ENCODE measurements around the gene CYP2W1. TPM values are rescaled to one million over a fixed set of nuclear protein-coding genes. Genes with fewer than 3 reads are reported as not detected.

Gene CYP2W1
- total RNA-seq, 2 donors from 2014 or later = not detected

DNA sequence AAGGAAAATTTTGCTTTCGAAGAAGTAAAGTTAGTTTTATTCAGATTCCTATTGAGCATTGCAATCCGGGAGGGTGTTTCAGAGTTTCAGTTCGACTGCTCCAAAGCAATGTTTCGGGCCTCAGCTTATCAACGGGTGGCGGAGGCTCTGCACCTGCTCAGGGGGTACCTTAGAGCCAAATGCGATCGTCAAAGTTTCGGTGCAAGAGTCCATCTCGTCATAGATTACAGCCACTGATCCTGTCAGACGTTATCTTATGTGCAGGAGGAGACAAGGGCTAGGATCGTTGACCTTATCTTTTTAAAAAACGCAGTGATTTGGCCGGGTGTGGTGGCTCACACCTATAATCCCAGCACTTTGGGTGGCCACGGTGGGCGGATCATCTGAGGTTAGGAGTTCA is 3.8 kb upstream of the CYP2W1 start:
- Mint-ChIP-seq H3K4me3 (no peak overlapping the region), H3K27me3 (no peaks in the 10 kb centered on the region), H3K27ac (no peak overlapping the region), H3K4me1 (no peaks in the 10 kb centered on the region), H3K36me3 (ENCODE audit: low read depth) (peaks cover 8% of the 10 kb centered on the region), H3K9me3 (no peaks in the 10 kb centered on the region)
- ATAC-seq (replicated peaks) = no peak

DNA sequence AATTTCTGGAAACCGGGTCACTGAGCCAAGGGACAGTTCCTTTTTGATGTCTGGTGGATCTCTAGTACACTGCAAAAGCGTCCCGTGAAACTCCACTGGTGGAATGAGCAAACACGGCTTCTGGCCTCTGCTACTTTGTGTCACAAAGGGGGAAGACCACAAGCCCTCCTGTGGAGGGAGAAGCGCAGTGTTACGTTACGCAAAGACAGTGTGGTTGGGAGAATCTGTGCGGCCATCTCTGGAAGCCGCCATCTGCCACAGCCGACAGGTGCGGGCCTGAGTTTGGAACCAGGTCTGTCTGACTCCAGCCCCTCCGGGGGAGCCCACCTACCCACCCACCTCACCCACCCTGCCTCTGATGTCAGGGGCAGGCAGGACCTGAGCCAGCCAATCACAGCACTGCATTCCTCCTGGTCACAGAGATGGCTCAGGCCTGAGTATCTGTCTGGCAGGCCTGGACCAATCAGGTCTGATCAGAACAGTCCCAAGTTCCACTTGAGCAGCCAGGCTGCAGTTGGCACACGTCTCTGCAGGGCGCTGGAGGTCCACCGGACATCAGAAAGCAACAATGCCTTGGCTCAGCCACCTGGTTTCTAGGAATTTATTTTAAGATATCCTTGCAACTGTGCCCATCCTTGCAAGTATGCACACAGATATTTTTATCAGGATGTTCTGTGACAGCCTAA is 3.0 kb upstream of the CYP2W1 start:
- no peak overlapping the region for H3K27ac Mint-ChIP-seq
- no peaks in the 10 kb centered on the region for H3K36me3 Mint-ChIP-seq (ENCODE audit: low read depth)
- ATAC-seq (replicated peaks) = no peak
- H3K4me3 Mint-ChIP-seq = no peak overlapping the region
- no peaks in the 10 kb centered on the region for H3K4me1 Mint-ChIP-seq
- H3K27me3 Mint-ChIP-seq = no peaks in the 10 kb centered on the region
- H3K9me3 Mint-ChIP-seq = no peaks in the 10 kb centered on the region

DNA sequence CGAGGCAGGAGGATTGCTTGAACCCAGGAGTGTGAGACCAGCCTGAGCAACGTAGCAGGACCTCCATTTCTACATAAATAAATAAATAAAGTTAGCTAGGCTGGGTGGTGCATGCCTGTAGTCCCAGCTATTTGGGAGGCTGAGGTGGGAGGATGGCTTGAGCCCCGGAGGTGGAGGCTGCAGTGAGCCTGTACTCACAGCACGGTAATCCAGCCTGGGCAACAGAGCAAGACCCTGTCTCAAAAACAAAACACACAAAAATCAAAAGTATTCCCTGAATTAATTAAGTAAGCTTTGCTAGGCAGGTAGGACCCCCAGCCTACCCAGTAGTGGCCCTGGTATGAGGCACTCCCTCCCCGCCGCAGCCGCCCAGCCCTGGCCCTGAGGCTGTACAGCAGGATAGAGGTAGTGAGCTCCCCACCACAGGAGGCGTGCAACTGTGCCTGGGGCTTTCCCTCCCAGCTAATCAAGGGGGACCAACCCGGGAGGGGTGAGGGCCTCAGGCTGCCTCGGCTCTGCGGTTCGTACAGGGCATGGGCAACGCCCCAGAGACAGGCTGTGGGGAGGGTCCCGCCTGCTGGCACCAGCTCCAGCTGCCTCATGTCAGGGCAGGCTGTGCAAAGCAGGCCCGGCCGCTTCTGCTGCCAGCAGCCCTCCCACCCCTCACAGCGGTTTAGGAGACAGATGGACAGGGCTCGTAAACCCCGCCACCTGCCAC is 1.0 kb upstream of the CYP2W1 start:
- H3K4me3 Mint-ChIP-seq = no peak overlapping the region
- peaks cover 3% of the 10 kb centered on the region for H3K27me3 Mint-ChIP-seq
- ATAC-seq (replicated peaks) = no peak
- H3K27ac Mint-ChIP-seq = no peak overlapping the region
- H3K9me3 Mint-ChIP-seq = no peaks in the 10 kb centered on the region
- H3K4me1 Mint-ChIP-seq = no peaks in the 10 kb centered on the region
- no peaks in the 10 kb centered on the region for H3K36me3 Mint-ChIP-seq (ENCODE audit: low read depth)

DNA sequence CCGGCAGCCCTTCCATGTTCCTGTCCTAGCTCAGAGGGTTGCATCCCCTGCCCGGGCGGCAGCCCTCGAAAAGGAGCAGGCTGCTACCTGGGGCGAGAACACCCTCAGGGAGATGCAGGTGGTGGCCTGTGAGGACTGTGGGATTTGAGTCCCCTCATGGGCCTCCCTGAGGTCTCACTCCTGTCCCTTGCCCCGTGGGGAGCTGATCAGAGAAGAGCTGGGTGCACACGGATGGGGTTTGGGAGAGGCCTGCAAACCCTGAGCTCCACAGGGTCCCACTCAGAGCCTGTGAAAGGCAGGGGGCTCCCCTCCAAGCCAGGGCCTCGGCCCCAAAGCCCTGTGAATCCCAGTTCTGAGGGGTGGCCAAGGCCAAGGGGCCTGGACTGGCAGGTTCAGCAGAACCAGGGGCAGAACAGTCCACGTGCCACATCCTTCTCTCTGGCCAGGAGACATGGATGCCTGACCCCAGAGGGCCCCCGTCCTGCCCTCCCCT is 424 bp upstream of the CYP2W1 start:
- Mint-ChIP-seq H3K4me3 (no peak overlapping the region), H3K36me3 (ENCODE audit: low read depth) (no peaks in the 10 kb centered on the region), H3K27ac (no peak overlapping the region), H3K4me1 (no peaks in the 10 kb centered on the region), H3K27me3 (peaks cover 3% of the 10 kb centered on the region), H3K9me3 (no peaks in the 10 kb centered on the region)
- no peak for ATAC-seq (replicated peaks)

DNA sequence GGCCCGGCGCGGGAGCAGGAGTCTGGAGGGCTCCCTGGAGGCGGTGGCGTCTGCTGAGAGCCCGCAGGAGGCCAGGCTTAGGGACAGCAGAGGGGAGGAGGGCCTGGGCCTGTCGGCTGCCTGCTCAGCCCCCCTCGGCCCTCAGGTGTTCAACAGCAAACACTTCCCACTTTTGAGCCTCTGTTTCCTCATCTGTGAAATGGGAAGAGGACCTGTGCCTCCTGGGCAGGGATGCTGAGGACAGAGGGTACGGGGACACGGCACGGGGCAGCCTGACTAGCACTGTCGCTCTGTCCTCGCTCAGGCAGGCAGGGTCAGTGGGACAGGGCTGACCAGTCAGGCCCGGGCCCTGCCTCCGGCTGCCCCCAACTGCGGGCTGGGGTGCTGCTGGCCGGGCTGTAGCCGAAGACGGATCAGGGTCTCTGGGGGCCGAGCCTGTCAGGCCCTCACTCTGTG is 663 bp downstream of the CYP2W1 start:
- no peak overlapping the region for H3K27ac Mint-ChIP-seq
- no peaks in the 10 kb centered on the region for H3K36me3 Mint-ChIP-seq (ENCODE audit: low read depth)
- H3K4me3 Mint-ChIP-seq = no peak overlapping the region
- H3K4me1 Mint-ChIP-seq = no peaks in the 10 kb centered on the region
- no peak for ATAC-seq (replicated peaks)
- no peaks in the 10 kb centered on the region for H3K9me3 Mint-ChIP-seq
- peaks cover 3% of the 10 kb centered on the region for H3K27me3 Mint-ChIP-seq

DNA sequence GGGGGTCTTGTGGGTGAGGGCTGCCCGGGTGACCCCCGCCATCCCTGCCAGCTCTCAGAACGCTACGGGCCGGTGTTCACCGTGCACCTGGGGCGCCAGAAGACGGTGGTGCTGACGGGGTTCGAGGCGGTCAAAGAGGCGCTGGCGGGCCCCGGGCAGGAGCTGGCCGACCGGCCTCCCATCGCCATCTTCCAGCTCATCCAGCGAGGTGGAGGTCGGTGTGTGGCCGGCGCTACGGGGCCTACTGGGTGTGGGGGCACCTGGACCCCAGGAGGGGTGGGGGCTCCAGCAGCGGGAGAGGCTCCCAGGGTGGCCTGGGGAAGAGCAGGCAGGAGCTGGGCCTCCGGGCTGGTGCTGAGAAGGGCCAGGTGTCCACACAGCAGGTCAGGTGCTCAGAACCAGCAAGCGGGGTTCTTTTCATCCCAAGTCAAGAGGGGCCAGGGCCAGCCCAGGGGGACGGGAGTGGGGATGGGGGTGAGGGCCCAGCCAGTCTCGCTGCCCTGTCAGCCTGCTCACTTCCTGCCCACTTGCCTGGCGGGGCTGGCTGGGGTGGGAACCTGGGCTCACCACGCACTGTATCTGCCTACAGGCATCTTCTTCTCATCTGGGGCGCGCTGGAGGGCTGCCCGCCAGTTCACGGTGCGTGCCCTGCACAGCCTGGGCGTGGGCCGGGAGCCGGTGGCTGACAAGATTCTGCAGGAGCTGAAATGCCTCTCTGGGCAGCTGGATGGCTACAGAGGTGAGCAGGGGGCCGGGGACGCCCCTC is 1.6 kb downstream of the CYP2W1 start:
- H3K27ac Mint-ChIP-seq = no peak overlapping the region

DNA sequence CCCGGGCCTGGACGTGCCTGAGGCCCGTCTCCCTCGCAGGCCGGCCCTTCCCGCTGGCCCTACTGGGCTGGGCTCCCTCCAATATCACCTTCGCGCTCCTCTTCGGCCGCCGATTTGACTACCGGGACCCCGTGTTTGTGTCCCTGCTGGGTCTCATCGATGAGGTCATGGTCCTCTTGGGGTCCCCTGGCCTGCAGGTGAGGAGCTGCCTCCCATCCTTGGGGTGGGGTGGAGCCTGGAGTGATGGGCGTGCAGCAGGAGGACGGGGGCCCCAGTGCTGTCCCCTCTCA is 2.1 kb downstream of the CYP2W1 start:
- Mint-ChIP-seq H3K36me3 (ENCODE audit: low read depth) (no peaks in the 10 kb centered on the region), H3K4me1 (no peaks in the 10 kb centered on the region), H3K4me3 (no peak overlapping the region), H3K27ac (no peak overlapping the region), H3K9me3 (no peaks in the 10 kb centered on the region), H3K27me3 (peaks cover 3% of the 10 kb centered on the region)
- ATAC-seq (replicated peaks) = no peak

More for the DNA sequence above, 1.6 kb downstream of the CYP2W1 start:
- Mint-ChIP-seq H3K4me3 (no peak overlapping the region), H3K9me3 (no peaks in the 10 kb centered on the region), H3K36me3 (ENCODE audit: low read depth) (no peaks in the 10 kb centered on the region), H3K4me1 (no peaks in the 10 kb centered on the region), H3K27me3 (peaks cover 3% of the 10 kb centered on the region)
- ATAC-seq (replicated peaks) = no peak

DNA sequence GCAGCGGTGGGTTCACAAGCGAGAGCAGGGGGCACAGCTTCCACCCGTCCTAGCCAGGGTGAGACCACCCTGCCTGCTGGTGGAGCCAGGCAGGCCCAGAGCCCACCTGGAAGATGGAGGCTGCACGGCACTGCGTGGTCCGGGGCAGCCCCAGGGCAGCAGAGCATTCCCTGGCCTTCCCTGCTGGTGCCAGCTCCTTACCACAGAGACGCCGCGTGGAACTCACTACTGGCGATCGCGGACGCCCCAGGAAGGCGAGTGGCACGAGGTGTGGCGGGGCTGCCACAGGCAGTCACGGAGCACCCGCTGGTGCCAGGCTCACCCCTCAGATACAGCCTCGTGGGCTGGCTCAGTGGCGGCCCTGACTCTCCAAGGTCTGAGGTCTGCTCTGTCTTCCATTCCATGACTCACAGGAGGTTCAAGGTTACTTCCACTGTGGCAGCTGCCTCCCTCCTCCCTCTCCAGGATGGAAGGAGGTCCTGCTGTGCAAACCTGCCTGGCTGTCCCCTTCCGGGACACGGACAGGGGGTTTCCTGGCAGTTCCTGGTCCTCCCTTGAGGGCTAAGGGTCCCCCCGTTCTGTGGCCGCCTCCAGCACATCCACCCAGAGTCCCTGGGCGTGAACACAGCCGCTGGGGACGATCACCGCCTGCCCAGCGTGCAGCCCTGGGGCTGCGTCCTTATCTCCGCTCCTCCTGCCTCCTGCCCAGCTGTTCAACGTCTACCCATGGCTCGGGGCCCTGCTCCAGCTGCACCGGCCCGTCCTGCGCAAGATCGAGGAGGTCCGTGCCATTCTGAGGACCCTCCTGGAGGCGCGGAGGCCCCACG is 3.1 kb downstream of the CYP2W1 start:
- Mint-ChIP-seq H3K4me3 (no peak overlapping the region), H3K9me3 (no peaks in the 10 kb centered on the region), H3K36me3 (ENCODE audit: low read depth) (no peaks in the 10 kb centered on the region), H3K27me3 (peaks cover 3% of the 10 kb centered on the region), H3K27ac (no peak overlapping the region), H3K4me1 (no peaks in the 10 kb centered on the region)
- ATAC-seq (replicated peaks) = no peak

DNA sequence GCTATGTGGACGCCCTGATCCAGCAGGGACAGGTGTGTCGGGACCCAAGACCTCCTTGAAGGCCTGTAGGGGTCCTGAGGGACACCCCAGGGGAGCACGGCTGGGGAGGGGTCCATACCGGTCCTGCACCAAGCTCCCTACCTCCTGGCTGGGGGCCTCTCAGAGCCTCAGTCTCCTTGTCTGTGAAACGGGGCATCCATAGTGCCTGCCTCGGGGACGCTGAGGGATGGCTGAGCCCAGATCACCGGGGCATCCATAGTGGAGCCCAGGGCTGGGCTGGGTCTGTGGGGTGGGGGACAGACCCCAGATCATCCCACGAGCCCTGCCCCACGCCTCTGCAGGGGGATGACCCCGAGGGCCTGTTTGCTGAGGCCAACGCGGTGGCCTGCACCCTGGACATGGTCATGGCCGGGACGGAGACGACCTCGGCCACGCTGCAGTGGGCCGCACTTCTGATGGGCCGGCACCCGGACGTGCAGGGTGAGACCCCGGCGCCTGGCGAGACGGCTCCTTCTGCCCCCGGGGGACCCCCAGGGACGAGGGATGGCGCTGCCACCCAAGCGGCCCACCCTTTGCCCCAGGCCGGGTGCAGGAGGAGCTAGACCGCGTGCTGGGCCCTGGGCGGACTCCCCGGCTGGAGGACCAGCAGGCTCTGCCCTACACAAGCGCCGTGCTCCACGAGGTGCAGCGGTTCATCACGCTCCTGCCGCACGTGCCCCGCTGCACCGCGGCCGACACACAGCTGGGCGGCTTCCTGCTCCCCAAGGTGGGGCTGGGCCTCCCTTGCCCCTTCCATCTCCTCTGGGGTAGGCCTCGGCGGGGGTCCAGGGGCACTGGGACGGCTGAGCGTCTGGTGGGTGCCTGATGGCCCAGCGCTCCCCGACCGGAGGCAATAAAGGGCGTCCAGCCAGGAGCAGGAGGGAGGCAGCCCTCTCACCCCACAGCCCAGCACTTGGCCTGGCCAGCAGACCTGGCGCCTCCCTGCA is 4.1 kb downstream of the CYP2W1 start:
- Mint-ChIP-seq H3K4me3 (no peak overlapping the region), H3K4me1 (no peaks in the 10 kb centered on the region), H3K27ac (no peak overlapping the region), H3K36me3 (ENCODE audit: low read depth) (no peaks in the 10 kb centered on the region), H3K27me3 (peaks cover 3% of the 10 kb centered on the region), H3K9me3 (no peaks in the 10 kb centered on the region)
- ATAC-seq (replicated peaks) = no peak

DNA sequence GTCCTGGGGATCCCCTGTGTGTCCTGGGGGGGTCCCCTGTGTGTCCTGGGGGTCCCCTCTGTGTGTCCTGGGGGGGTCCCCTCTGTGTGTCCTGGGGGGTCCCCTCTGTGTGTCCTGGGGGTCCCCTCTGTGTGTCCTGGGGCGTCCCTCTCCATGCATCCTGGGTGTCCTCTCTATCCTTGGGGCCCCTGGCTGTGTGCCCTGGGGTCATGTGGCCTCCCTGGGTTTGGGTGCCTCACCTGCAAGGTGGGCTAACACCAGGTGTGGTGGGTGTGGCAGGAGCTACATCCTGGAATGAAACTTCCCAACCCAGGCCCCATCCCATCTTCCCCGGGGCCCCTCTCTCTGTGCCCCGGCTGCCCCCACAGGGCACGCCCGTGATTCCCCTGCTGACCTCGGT is 4.9 kb downstream of the CYP2W1 start:
- no peak overlapping the region for H3K27ac Mint-ChIP-seq
- no peak overlapping the region for H3K4me3 Mint-ChIP-seq
- no peaks in the 10 kb centered on the region for H3K36me3 Mint-ChIP-seq (ENCODE audit: low read depth)
- peaks cover 3% of the 10 kb centered on the region for H3K27me3 Mint-ChIP-seq
- no peak for ATAC-seq (replicated peaks)
- H3K9me3 Mint-ChIP-seq = no peaks in the 10 kb centered on the region
- no peaks in the 10 kb centered on the region for H3K4me1 Mint-ChIP-seq

DNA sequence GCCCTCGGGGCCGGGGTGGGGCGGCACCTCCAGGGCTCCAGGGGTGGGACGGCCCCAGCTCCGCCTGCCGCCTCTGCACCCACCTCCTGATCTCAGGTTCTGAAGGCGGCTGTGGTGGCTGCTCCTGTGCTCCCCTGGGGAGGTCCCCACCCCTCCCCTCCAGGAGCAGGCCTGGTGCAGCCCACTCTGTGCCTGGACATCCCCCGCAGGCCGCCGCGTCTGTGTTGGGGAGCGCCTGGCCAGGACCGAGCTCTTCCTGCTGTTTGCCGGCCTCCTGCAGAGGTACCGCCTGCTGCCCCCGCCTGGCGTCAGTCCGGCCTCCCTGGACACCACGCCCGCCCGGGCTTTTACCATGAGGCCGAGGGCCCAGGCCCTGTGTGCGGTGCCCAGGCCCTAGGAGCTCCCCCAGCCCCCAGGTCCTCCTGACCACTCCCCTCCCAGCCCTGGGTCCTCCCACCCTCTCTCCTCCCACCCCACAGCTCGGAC is 5.5 kb downstream of the CYP2W1 start:
- no peak for ATAC-seq (replicated peaks)
- Mint-ChIP-seq H3K9me3 (no peaks in the 10 kb centered on the region), H3K4me3 (no peak overlapping the region), H3K27me3 (peaks cover 3% of the 10 kb centered on the region), H3K36me3 (ENCODE audit: low read depth) (no peaks in the 10 kb centered on the region), H3K27ac (no peak overlapping the region), H3K4me1 (no peaks in the 10 kb centered on the region)

DNA sequence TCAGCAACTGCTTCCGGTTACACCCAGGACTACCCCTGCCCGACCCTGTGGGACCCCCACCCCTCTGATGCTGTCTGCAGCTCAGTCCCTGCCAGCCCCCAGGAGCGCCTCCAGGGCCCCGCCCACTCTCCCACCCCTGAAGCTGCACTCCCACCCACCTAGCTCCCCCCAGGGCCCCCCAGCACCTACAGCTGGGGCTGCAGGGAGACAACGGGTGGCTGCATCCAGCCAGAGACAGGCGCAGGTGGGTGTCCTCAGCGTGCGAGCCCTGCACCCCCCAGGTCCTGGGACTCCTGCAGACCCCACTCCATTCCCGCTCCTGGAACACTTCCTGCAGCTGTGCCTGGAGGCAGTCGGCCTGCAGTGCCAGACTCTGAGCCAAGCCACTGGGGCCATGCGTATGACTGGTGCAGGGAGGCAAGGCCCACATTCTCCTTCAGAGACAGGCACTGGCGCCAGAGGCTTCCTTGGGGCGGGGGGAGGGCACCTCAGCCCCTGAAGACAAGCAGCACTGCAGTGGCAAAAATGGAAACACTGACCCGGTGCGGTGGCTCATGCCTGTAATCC is 6.1 kb downstream of the CYP2W1 start:
- ATAC-seq (replicated peaks) = no peak
- Mint-ChIP-seq H3K9me3 (no peaks in the 10 kb centered on the region), H3K36me3 (ENCODE audit: low read depth) (no peaks in the 10 kb centered on the region), H3K4me3 (no peak overlapping the region), H3K4me1 (no peaks in the 10 kb centered on the region), H3K27me3 (peaks cover 3% of the 10 kb centered on the region), H3K27ac (no peak overlapping the region)

DNA sequence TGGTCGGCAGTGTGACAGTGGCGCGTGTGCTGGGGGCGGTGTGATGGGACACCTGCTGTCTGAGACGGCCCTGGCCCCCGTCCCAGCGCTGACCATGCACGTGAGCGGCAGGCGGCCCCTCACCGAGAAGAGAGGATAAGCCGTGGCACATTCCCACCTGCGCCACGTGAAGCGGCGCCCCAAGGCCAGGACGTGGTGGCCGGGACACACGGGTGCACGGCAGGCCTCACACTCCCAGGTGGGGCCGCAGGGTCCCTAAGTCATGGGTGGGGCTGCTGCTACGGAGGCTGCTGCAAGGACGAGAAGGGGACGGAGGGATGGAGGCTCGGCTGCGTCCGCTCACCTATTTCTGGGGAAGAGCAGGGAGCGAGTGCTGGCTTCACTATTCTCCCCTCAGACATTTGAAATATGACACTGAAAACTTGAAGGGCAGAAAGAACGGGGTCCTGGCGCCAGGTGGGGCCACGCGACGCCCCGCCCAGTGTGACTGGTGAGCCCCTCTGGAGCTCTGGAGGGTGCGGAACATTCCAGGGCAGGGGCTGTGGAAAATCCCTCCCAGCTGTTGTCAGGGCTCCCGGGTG is 7.5 kb downstream of the CYP2W1 start:
- no peaks in the 10 kb centered on the region for H3K9me3 Mint-ChIP-seq
- H3K27ac Mint-ChIP-seq = no peak overlapping the region
- H3K36me3 Mint-ChIP-seq (ENCODE audit: low read depth) = no peaks in the 10 kb centered on the region
- no peak overlapping the region for H3K4me3 Mint-ChIP-seq
- no peaks in the 10 kb centered on the region for H3K4me1 Mint-ChIP-seq
- no peak for ATAC-seq (replicated peaks)
- H3K27me3 Mint-ChIP-seq = peaks cover 3% of the 10 kb centered on the region
